ENCODE results near the gene LRIT1.

DNA sequence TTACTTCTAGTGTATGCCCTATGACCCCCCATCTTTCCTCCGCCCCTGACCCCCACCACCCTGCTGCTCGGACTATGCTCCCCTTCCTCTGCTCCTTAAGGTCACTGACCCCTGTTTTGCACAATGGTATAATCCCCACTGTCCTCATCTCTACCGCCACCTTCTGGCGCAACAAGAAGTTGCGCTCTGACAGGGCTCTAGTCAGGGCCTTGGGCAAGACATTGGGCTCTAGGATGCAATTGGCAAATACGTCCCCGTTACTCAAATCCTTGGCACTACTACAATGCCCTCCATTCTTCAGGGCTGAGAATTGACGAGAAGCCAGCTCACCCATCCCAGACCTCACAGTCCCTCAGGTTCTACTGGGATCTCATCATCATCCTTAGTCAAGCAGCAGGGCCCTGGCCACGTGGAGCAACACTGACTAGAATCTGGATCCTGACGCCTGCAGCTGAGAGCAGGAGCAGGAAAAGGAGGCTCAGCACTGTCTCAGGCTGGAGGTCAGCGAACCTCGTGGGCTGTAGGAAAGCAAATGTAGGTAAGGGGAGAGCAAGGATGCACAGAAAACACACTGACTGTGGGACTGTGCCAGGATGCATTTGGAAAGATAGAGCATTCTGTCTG is 26.6 kb downstream of the LRIT1 start:
- TF ChIP-seq, protein P1, sequence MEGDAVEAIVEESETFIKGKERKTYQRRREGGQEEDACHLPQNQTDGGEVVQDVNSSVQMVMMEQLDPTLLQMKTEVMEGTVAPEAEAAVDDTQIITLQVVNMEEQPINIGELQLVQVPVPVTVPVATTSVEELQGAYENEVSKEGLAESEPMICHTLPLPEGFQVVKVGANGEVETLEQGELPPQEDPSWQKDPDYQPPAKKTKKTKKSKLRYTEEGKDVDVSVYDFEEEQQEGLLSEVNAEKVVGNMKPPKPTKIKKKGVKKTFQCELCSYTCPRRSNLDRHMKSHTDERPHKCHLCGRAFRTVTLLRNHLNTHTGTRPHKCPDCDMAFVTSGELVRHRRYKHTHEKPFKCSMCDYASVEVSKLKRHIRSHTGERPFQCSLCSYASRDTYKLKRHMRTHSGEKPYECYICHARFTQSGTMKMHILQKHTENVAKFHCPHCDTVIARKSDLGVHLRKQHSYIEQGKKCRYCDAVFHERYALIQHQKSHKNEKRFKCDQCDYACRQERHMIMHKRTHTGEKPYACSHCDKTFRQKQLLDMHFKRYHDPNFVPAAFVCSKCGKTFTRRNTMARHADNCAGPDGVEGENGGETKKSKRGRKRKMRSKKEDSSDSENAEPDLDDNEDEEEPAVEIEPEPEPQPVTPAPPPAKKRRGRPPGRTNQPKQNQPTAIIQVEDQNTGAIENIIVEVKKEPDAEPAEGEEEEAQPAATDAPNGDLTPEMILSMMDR (conservative IDR thresholded peaks at IDR 0.05; ENCODE audit: low read depth, low read length), result peak; percentile 64
- no peak for TF ChIP-seq EZH2 (IDR thresholded peaks at IDR 0.05; ENCODE audit: borderline replicate concordance, low read depth, low read length, poor library complexity, severe bottlenecking)

Measured in A673 (cell line).